HG02884 (cell line): ENCODE data around the gene TGM4.

Experiments
- ATAC-seq: cut with Tn5 transposase; IDR thresholded peaks from one replicate; pipeline ENCODE4 v1.9.1; 2021; ENCODE audit warnings: mild to moderate bottlenecking, moderate library complexity; ENCODE audit not compliant: unreplicated experiment

The TGM4 gene

DNA sequence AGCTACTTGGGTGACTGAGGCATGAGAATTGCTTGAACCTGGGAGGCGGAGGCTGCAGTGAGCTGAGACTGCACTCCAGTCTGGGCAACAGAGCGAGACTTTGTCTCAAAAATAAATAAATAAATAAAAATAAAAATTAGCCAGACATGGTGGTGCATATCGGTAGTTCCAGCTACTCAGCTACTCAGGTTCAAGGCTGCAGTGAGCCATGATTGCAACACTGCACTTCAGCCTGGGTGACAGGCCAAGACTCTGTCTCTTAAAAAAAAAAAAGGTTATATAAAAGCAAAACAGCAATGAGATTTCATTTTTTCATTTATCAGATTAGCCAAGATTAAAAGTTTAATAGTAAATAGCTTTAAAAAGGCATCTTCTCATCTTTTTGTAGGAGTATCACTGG lies 2.9 kb downstream of the TGM4 start:
- ATAC-seq = no peak

DNA sequence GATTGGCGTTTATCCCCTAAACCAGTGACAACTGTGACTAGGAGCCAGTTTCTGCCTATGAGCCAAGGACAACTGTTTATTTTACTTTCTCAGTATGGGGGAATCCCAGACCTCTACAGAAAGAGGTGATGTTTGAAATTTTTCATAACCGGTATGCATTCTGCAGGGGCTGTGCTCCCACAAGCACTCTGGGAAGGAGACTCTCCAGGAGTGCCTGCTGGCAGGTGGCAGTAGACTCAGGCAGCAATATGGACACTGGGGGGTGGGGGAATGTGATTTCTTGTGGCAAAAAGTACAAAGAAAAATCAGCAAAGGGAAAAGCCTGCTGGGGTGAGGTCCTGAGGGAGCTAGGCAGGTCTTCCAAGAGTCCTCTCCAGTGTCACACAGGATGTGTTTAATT lies 5.9 kb downstream of the TGM4 start:
- ATAC-seq = no peak

DNA sequence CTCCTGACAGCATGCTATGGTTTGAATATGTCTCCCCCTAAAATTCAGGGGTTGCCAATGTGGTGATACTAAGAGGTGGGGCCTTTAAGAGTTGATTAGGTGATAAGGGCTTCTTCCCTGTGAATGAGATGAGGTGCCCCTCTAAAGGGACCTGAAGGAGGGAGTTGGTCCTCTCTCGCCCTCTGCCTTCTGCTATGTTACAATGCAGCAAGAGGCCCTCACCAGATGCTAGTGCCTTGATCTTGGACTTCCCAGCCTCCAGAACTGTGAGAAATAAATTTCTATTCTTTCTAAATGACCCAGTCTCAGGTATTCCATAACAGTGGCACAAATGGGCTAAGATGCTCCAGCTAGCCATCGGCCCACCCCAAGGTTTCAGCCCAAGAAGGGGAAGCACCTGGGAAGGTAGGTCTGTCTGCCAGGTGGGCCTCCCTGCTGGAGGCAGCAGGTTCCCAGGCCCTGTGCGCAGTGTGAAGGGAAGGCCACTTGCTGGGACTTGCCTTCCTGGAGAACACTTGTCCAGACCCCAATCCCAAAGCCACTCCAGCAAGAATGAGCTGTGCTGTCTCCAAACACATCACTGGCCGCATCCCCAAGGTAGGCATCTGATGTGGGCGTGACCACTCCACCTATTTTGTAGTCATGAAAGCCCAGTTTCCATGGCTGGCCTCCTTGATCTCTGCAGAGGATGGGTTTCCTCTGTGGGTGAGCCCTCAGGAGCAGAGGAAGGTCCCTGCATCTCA lies 9.0 kb downstream of the TGM4 start:
- ATAC-seq = no peak

DNA sequence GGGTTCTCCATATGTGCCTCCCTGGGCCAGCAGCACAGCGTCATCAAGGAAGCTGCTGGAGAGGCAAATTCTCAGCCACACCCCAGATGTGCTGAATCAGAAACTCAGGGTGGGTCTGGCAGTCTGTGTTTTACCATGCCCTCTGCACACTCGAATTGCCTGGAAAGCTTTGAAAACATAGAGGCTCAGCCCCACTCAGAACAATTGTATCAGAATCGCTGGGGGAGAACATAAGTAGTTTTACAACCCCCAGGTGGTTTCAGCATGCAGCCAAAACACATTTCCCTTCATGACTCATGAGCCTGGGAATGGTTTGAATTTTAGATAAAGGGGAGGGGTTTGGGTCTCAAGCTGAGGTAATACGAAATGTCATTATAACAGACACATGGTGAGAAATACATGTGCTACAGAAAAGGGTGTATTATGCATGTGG lies 9.6 kb downstream of the TGM4 start:
- ATAC-seq = no peak

DNA sequence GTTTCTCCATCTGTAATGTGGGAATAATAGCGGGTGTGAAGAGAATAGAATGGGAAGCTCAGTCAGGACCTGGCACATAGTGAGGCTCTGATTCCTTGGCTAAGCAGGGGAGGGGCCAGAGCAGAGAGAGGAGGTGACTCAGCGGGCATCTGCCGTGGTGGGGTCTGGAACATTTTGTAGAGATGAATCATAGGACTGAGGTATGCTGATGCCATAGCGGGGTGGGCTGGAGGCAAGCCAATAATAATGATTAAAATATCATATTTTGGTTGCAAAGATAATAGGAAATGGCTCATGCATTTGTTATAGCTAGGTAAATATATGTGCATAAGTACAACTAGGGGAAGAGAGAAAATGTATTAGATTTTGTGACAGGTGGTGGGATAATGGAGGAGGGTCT lies 11.2 kb downstream of the TGM4 start:
- no peak for ATAC-seq

DNA sequence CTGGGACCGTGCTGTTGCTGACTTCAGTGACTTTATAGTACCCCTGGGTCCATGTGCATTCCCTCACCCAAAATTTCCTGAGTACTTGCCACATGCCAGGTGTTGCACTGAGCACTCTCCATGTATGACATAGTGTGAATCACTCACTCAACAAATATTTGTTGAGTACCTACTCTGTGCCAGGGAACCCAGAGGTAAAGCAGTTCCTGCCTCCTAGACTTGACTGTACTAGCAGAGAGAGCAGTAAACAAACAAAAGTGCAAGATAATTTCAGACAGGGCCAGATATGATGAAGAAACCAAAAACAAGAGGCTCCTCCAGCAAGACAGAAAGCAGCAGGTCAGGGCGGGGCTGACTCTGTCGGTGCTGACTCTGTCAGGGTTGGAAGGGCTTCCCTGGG lies 12.2 kb downstream of the TGM4 start:
- no peak for ATAC-seq

DNA sequence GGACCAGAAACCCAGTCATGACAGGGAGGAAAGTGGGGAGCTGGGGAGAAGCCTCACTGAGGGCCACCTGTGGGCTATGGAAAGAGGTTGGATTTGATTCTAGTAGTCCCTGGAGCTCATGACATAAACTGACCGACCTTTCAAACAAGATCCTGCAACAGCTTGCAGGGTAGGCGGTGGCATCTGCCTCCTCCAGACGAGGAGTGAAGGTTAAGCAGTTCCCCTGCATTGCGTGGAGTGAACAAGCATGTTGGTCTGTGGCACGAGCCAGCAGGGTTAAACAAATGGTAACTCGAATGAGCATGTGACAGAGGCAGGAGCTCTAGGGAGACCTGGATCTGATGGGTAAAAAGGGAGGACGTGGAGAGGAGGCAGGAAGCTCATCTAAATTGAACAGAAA lies 12.7 kb downstream of the TGM4 start:
- ATAC-seq = no peak

DNA sequence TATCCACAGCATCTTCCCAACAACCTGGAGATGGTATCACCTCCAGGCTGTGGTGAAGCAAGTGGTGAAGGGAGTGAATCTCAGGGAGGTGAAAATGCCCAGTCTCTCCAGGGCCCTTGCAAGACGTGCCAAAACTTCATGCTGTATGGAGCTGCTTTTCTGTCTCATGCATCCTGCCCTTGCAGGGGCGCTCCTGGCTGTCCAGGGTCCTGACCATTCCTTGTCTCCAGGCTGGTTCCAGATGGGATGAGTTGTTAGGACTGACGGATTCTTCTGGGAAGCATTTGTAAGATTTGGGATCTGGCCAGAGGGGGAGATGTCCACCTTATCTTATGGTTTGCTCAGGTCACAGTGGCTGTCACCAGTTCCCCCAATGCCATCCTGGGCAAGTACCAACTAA lies 15.8 kb downstream of the TGM4 start:
- ATAC-seq = no peak

DNA sequence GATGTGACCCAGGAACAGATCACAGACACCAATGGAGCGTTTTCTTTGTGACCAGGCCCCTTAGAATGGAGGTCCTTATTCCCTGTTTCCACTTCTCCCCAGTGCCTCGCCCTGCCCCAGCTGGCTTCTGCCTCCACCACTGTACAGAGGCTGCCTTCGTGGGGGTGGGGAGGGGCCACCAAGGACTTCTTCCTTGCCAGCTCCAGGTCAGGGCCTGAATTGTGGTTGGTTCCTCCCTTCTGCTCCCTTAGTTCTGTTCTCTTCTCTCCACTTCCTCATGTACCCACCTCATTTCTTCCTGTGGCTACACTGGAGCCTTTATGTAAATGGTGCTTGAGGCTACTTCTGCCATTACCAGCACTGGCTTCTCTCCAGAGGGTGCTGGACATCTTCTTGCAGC lies 16.4 kb downstream of the TGM4 start:
- no peak for ATAC-seq

DNA sequence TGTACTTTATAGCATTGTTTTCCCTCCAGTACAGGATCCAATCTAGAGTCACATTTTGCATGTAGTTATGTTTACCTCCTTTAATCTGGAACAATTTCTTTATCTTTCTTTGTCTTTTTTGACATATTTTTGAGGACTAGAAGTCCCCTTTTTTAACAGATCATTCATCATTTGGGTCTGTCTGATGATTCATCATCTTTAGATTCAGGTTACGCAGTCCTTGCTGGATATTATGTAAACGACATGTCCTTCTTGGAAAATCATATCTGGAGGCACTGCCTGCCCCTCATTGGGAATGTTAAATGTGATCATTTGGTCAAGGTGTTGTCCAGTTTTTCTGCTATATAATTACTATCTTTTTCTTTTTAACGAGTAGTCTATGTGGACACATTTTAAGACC lies 18.3 kb downstream of the TGM4 start:
- no peak for ATAC-seq

DNA sequence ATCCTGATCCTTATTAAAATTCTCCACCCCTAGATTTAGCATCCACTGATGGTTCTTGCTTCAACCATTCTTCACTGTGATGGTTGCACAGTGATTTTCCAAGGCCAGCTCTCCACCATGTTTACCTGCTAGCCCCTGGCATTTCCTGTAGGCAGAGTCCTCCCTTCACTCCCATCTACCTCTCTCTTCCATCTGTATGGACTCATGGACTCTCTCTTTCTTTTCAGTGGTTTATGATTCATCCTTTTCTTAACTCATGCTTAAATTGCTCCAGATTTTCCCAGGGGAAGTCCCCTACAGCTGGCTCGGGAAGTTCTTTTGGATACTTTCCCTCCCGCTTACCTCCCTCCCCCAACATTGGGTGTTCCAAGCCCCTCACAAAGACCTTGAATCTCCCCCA lies 18.7 kb downstream of the TGM4 start:
- ATAC-seq = no peak

DNA sequence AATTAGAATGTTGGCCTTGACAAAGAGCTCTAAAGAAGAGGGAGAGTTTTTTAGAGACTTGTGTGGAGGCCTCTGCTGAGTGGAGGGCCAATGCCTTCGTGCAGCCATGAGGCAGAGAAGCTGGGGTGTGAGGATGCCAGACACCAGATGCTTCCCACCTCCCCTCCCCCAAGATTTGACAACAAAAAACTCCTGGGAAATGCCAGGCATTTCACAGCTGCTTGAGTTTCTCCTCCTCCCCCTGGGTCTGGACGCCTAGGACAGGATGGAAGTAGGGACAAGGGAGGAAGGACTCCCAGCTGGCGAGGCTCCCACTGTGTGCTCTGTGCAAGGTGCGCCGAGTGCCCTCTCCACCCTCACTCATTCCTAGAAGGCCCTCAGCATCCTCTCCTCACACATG lies 20.1 kb downstream of the TGM4 start:
- no peak for ATAC-seq

DNA sequence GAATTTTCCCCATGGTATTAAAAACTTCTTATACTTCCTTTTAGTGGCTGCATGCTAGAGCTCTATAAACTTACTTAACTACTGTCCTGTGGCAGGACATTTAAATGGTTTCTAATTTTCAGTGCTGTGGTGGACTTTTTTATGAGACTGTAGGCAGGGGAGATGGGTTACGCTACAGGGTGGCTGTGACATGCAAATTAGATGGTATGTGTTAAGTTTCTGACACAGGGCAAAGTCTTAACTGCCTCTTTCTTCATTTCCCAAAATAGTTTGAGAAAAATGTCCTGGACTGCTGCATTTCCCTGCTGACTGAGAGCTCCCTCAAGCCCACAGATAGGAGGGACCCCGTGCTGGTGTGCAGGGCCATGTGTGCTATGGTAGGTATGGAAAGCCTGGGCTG lies 22.0 kb downstream of the TGM4 start:
- ATAC-seq = no peak

DNA sequence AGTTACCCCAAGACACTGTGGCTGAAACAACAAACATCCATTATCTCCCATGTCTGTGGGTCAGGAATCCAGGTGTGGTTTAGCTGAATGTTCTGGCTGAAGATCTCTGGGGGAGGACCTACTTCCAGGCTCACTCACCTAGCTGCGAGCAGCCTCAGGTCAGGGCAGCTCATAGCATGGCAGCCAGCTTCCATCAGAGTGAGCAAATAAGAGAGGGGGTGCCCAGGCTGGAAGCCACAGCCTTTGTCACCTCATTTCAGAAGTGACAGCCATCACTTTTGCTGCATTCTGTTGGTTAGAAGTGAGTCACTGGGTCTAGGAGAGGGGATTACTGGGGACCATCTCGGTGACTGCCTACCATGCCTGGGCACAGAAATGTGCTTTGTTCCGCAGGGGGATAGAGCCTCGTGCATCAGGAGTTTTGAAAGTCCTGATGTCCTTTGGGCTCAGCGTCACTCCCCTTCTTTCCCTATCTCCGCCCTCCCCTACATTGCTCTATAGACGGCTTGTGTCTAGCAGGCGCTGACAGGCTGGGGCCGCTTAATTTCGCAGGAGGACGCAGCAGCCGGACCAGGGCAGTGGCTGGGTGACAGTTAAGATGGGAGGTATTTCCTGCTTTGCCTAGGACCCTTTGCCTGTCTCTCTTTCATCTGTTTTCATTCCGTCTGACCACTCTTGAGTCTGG lies 25.4 kb downstream of the TGM4 start:
- ATAC-seq = no peak

DNA sequence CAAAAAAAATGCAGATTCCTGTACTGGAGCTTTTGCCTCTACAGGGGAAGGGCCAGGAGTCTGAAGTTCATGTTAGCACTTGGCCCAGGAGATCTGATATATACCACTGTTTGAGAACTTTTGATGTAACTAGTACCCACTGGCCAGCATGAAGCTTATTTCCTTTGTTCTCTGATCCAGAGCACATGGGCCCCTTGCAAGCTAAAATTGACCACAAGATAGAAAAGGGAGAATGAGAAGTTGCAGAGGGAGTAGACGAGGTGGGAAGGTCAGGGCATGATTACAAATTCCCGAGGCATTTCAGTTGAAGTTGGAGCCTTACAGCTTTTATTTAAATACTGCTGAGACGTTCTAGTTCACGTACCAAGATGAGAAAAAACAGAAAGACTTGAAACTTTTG lies 28.2 kb downstream of the TGM4 start:
- no peak for ATAC-seq

DNA sequence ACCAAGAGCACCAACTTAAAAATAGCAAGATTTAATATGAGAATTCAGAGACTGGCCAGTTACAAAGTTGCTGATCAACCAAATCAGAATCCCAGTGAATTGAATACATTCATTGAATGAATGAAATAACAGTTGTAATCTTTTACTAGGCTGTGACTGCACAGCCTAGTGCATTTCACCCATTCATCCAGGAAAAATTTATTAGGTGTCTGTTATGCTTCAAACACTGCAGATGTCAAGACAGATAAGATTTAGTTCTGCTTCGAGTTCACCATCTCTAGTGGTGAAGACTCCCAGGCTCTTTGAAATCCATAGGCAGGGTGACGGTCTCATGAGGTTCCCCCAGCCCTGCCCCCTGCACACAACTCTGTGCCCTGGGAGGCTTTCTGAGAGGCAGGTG lies 28.9 kb downstream of the TGM4 start:
- ATAC-seq = no peak

DNA sequence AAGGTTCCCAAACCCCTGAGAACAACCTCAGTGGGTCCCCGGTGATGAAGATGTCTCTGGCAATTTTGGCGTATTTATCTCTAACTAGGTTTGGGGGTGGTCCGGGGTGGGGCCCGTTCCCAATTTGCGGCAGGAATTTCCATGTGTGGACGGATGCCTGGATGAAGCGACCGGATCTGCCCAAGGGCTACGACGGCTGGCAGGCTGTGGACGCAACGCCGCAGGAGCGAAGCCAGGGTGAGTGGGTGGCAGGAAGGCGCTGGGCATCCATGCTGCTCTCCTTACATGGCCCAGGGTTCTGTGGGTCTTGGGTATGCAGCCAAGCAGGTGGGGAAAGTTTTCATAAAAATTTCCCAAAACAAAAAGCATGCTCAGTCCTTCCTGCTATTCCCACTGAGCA lies 29.3 kb downstream of the TGM4 start:
- ATAC-seq = no peak

DNA sequence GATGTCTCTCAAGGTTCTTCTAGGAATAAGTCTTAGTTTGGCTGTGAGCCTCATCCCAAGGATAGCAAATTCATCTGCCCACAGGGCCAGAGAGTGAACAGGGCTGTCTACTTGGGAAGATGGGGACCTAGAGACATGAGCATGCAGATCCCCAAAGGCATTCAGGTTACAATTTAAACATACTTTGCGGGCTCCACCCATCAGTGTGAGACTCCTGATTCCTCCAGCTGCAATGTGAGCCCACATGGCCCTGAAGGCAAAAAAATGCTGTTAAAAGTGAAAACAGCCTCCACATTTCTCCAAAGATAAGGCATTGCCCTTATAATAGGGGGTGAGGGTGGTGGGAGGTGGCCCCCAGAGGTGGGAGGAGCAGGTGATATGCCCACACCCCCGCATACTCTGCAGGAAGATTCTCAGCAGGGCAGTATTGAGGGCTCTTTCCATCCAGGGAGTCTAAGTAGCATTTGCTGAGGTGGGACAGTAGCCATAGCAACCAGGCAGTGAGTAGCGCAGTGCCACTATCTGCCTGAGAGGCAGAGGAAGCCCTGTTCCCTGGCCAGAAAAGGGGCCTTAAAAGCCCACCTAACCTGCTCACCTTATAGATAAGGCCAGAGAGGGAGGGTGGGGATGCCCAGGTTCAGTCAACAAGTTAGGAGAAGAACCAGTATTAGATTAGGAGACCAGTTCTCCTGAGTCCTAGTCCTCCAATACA lies 31.2 kb downstream of the TGM4 start:
- no peak for ATAC-seq

DNA sequence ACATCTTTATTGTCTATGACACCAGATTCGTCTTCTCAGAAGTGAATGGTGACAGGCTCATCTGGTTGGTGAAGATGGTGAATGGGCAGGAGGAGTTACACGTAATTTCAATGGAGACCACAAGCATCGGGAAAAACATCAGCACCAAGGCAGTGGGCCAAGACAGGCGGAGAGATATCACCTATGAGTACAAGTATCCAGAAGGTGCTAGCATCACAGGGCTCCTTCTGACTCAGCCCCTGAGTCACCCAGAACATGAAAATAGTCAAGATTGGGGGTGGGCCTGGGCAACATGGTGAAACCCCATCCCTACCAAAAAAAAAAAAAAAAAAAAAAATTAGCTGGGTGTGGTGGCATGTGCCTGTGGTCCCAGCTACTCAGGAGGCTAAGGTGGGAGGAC lies 32.6 kb downstream of the TGM4 start:
- ATAC-seq = no peak

DNA sequence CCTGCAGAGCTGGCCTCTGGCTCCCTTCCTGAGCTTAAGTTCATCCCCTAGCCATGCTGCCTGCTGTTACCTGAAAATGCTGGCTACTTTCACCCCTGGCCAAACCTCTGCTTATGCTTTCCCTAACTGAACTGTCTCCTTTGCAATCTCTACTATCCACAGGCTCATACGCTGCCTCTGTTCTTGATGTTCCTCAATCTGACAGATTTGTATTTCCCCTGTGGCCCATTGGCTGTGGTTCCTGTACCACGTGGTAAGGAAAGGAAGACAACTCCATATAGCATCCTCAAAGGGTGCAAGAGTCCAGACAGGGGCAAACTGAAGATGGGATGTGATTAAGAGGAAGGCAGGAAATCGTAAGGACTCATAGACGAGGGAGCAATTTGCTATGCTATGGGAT lies 33.2 kb downstream of the TGM4 start:
- ATAC-seq = no peak

DNA sequence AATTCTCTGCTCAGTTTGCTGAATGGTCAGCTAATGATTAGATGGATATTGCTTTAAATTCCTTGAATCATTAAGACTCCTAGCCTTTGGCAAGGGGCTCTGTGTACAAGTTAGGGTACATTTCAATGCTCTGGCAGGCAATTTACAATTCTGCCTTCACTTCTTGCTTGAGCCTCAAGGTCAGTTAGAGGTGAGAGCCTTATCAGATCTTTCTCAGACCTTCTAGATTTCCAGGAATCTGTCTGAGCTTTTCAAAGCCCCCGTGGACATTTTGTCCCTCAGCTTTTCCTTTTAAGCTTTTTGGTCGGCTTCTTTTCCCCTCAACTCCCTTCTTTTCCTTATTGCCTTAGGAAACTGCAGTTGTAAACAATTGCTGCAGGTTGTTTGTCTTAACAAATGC lies 34.7 kb downstream of the TGM4 start:
- ATAC-seq = no peak

DNA sequence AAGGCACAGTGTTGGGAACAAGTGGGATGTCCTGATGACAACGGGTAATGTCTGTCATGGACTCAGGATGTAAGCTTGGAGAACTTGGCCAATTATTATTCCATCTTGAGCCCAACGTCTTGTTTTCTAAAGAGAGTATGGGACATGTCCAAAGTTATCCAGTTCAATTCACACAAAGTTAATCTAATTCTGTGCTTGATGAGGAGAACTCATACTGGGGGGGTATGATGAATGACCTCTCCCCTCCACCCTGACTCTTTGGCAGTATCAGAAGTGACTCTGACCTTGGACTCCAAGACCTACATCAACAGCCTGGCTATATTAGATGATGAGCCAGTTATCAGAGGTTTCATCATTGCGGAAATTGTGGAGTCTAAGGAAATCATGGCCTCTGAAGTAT lies 36.3 kb downstream of the TGM4 start:
- no peak for ATAC-seq
